BE2C (cell line): ENCODE data around the gene SNAP29.

Source experiments
- DNase-seq: peaks from one replicate; pipeline ENCODE4 v3.0.0-alpha.2; 2020
- H3K27me3 ChIP-seq: fragments of 250-450 bp; sonication (Bioruptor Pico); 2 replicates; pipeline ENCODE4 v1.5.1; 2020; ENCODE audit warnings: mild to moderate bottlenecking
- H3K36me3 ChIP-seq: fragments of 250-450 bp; sonication (Bioruptor Pico); 2 replicates; pipeline ENCODE4 v1.5.1; 2020; ENCODE audit warnings: mild to moderate bottlenecking
- H3K4me1 ChIP-seq: fragments of 250-450 bp; sonication (Bioruptor Pico); 2 replicates; pipeline ENCODE4 v1.5.1; 2020
- H3K4me3 ChIP-seq: 2 replicates; pipeline ENCODE4 v1.5.1; 2011; ENCODE audit warnings: low read depth, low read length
- H3K9me3 ChIP-seq: fragments of 250-450 bp; sonication (Bioruptor Pico); 2 replicates; pipeline ENCODE4 v1.5.1; 2020
- CTCF ChIP-seq: IDR thresholded peaks from 2 replicates; pipeline ENCODE4 v1.5.1; 2012; ENCODE audit warnings: mild to moderate bottlenecking, low read depth, low read length

Gene SNAP29

GRCh38 chr22:20909543-20910303 is 50.9 kb downstream of the SNAP29 start:
- no peak for TF ChIP-seq CTCF
- no peaks in the 10 kb centered on the region for H3K27me3 ChIP-seq
- no peaks in the 10 kb centered on the region for H3K9me3 ChIP-seq
- no peak for DNase-seq
- no peaks in the 10 kb centered on the region for H3K36me3 ChIP-seq
- no peak overlapping the region for H3K4me3 ChIP-seq
- H3K4me1 ChIP-seq, result no peaks in the 10 kb centered on the region

DNA sequence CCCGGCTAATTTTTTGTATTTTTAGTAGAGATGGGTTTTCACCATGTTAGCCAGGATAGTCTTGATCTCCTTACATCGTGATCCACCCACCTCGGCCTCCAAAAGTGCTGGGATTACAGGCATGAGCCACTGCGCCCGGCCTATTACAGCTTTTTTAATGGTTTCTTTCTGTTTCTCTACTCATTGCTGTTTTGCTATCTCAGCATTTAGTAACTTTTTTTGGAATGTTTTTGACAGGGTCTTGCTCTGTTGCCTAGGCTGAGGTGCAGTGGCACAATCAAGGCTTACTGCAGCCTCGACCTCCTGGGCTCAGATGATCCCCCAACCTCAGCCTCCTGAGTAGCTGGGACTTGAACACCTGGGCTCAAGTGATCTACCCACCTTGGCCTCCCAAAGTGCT is 53.7 kb downstream of the SNAP29 start:
- DNase-seq, result no peak
- Histone ChIP-seq H3K4me3 (no peak overlapping the region), H3K4me1 (no peaks in the 10 kb centered on the region), H3K27me3 (no peaks in the 10 kb centered on the region), H3K9me3 (no peaks in the 10 kb centered on the region), H3K36me3 (no peaks in the 10 kb centered on the region)
- TF ChIP-seq CTCF, result no peak

- Histone ChIP-seq H3K9me3 (no peaks in the 10 kb centered on the region), H3K4me1 (no peaks in the 10 kb centered on the region; the same call in 1 of the 2 replicates), H3K27me3 (no peaks in the 10 kb centered on the region), H3K36me3 (peaks cover 8% of the 10 kb centered on the region), H3K4me3 (peak within 1 kb of the TSS; percentile 96)
- peak; percentile 98 for DNase-seq
- TF ChIP-seq CTCF, result peak; percentile 95
Observed at GRCh38 chr22:20916916-20917810, 58.4 kb downstream of the SNAP29 start, which contains the start of gene CRKL. CRKL (plus strand) TSS chr22:20917407; CDS start chr22:20917935, 528 bp downstream.

GRCh38 chr22:20918663-20919218 is 59.9 kb downstream of the SNAP29 start:
- Histone ChIP-seq H3K4me1 (no peaks in the 10 kb centered on the region; the same call in 1 of the 2 replicates), H3K36me3 (peaks cover 15% of the 10 kb centered on the region), H3K4me3 (peak overlapping the region; percentile 96), H3K9me3 (no peaks in the 10 kb centered on the region), H3K27me3 (no peaks in the 10 kb centered on the region)
- DNase-seq, result peak; percentile 14
- TF ChIP-seq CTCF, result no peak

DNA sequence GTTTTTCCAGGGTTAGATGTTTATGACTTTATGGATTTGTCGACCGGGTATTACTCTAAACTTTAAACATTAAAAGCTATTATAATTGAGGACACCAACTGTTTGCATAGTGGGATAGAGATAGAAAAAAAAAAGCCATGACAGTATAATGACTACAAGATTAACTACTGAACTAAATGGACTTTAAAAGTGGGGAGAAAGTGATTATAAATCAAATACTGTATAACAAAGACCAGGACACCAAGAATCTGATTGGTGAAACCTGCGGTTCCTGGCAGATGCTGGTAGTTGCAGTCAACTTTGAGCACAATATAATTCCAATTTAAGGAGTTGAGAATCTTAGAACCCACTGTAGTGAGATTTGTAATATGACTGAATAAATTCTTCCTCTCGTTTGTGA is 60.9 kb downstream of the SNAP29 start:
- Histone ChIP-seq H3K4me3 (peak overlapping the region; percentile 96), H3K36me3 (peaks cover 22% of the 10 kb centered on the region), H3K4me1 (no peaks in the 10 kb centered on the region; the same call in 1 of the 2 replicates), H3K9me3 (no peaks in the 10 kb centered on the region), H3K27me3 (no peaks in the 10 kb centered on the region)
- no peak for TF ChIP-seq CTCF
- DNase-seq, result no peak
